IPS-11a (cell line): ENCODE measurements around the gene PRDM2.

ENCODE experiments used
- H3K4me3 ChIP-seq: one replicate; pipeline ENCODE4 v1.5.1; 2013; ENCODE audit warnings: low read depth, low read length, control low read depth

PRDM2 gene

DNA sequence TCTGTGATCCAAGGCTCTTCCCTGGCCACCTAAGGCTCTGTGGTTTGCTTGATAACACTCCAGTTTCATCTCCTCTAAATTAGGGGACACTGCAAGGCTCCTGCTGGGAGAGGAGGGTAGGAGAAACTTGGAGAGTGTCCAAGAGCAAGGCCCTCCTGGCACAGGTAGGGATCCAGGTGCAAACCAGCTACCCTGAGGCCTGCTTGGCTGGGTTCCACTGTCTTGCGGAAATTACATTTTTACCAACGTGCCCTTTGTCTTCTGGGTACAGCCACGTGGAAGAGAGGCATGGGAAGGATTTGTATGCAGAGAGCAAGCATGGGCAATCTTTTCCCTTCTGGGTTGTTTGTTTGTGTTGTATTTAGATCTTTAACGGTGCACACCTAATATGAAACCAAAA, 132.5 kb downstream of the PRDM2 start:
- no peak overlapping the region for H3K4me3 ChIP-seq

DNA sequence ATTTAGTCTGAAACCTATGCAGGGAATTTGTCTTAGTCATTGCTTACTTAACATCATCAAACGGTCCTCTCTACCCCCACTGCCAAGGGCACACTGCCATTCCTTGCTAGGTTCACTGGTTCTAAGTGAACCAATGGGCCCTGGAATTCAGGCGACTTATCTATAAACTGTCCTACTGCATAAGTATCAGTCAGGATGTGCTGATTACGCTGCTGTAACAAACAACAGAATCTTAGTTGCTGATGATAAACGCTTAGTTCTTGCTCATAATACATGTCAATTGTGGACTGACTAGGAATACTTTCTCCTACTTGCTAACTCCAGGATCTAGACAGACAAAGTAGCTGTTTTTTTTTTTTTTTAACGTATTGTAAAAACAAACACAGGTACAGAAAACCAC, 136.1 kb downstream of the PRDM2 start:
- H3K4me3 ChIP-seq, result no peak overlapping the region

GRCh38 chr1:13836631-13837030, 136.6 kb downstream of the PRDM2 start:
- no peak overlapping the region for H3K4me3 ChIP-seq

GRCh38 chr1:13838236-13838635, 138.2 kb downstream of the PRDM2 start:
- H3K4me3 ChIP-seq, result no peak overlapping the region

- H3K4me3 ChIP-seq, result no peak overlapping the region
These were observed 142.5 kb downstream of the PRDM2 start for GRCh38 chr1:13842497-13842896.

DNA sequence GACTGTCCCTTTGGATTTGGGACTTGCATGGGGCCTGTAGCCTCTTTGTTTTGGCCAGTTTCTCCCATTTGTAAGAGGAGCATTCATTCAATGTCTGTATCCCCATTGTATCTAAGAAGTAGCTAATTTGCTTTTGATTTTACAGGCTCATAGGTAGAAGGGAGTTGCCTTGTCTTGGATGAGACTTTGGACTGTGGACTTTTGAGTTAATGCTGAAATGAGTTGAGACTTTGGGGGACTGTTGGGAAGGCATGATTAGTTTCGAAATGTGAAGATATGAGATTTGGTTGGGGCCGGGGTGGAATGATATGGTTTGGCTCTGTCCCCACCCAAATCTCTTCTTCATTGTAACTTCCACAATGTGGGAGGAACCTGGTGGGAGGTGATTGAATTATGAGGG, 151.7 kb downstream of the PRDM2 start:
- no peak overlapping the region for H3K4me3 ChIP-seq

- no peak overlapping the region for H3K4me3 ChIP-seq
These were observed 155.6 kb downstream of the PRDM2 start for GRCh38 chr1:13855554-13855953.

- no peak overlapping the region for H3K4me3 ChIP-seq
These were observed 160.0 kb downstream of the PRDM2 start for GRCh38 chr1:13860031-13860430.

DNA sequence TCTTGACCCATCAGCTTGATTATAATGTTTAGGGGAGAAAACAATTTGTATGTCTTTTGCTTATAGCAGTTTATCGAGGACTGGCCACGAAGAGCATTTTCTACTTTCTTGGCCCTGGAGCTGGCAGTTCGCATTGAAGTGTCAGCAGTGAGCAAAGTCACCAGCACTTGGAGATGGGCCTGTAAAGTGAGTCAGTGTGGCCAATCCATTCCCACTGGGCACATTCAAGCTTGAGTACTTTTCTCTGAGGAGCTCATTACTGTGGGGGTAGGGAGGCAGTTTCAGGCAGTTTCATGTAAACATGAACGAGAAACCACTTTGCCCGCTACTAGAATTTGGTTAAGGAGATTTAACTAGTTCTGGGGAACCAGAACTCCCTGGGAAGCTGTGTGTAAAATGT, 164.8 kb downstream of the PRDM2 start:
- H3K4me3 ChIP-seq, result no peak overlapping the region

GRCh38 chr1:13865851-13866250, 165.9 kb downstream of the PRDM2 start:
- H3K4me3 ChIP-seq, result no peak overlapping the region

DNA sequence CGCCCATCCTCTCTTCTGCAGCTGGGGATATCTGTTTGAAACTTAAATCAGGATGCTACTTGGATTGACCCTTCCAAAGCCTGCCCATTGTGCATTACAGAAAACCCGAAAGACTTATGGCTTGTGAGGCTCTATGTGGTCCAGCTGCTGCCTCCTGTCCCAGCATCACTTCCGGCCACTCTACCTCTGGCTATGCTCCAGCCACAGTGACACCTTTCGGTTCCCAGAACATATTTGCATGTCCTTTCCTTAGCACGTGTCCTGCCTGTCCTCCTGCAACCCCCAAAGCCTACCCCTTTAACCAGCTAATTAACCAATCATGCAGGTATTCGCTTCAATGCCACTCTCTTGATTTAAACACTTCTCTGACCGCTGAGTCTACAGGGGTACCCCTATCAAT, 167.6 kb downstream of the PRDM2 start:
- H3K4me3 ChIP-seq, result no peak overlapping the region

DNA sequence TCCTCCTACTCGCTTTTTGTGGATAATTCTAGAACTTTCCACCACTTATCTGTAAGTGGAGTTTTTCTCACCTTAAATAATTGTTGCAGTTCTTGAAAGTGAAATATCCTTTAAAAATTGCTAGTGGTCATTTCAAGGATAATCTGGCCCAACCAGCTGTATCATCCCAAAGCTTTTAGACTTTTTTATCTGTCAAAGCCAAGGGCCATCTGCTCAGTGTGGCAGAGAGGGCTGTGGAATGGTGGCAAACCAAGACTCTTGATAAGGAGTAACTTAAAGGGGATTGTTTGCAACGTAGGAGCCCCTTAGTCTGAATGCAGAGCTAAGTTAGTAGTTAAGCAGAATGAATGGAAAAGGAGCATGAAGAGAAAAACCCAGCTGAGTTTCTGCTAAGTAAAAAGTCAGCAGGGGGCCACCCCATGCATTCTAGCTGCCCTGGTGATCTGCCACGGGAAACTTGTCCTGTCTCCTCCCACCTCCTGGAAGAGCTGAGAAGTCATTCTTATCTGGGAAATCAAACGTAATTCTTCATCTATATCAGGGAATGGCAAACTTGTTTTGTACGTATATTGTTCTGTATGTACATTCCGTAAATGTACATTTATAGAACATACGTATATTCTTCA, 169.3 kb downstream of the PRDM2 start:
- no peak overlapping the region for H3K4me3 ChIP-seq

- no peak overlapping the region for H3K4me3 ChIP-seq
These were observed 171.4 kb downstream of the PRDM2 start for GRCh38 chr1:13871413-13871812.

DNA sequence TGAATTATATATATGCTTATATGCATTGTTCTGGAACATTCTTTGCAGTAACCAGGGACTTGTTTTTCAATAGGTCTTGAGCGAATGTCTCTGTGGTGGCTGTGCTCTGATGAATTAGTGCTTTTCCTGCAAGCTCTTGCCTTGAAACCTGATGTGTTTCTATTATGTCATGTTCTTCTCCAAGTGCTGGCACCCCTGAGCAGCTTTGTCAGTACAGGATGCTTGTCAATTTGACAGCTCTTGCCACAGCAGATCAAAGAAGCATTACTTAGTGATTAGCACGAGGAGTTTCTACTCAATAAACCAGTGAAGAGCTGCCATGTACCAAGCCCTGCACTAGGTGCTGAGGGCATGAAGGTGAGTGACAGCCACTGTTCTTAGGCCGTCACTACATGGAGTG, 171.9 kb downstream of the PRDM2 start:
- no peak overlapping the region for H3K4me3 ChIP-seq

DNA sequence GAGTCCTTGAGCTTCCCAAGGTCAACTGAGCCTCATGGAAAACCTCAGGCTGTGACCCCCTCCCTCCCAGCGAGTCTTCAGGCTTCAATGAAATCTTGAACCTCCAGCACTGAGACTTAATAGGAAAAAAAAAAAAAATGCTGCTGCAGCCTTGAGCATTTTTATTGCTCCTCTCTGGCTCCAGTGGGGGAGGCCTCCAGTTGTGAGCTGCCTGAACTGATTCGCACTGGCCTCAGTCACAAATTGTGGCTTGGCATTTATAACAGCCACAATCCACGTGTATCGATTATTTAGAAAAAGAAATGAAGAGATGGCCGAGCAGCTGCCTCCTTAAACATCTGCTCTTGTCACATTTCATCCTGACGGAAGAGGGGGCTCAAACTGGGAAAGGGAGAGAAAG, 173.0 kb downstream of the PRDM2 start:
- H3K4me3 ChIP-seq, result no peak overlapping the region
